Choroid plexus epithelial cell (primary cell): ENCODE results near the gene CALM1.

Experiments used
- DNase-seq: peaks from one replicate; pipeline ENCODE4 v3.0.0-alpha.2; 2010; ENCODE audit warnings: low read depth
- H3K4me3 ChIP-seq: 2 replicates; pipeline ENCODE4 v1.5.1; 2011; ENCODE audit warnings: low read depth, mild to moderate bottlenecking, control low read depth, low read length, moderate library complexity
- CTCF ChIP-seq: conservative IDR thresholded peaks from 2 replicates; pipeline ENCODE4 v1.5.1; 2011; ENCODE audit warnings: low read depth, mild to moderate bottlenecking, control low read depth, inconsistent platforms, low read length, moderate library complexity

CALM1 gene

DNA sequence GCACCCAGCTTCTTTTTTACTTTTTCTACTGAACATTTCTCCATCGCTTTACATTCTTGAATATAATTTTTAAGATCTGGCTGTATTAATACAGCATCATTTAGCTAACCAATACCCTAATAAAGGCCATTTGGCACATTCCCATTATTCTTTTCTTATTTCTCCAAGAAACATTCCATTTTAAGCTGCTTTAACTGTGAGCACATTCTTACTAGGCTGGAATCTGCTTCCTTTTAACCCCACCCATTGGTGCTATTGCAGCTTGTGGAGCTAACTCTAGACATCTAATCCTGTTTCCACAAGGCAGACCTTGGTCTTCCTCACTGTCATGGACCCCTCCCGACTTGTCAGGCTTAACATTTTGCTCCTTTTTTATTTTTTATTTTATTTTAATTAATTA is 15.2 kb downstream of the CALM1 start:
- no peak for DNase-seq
- no peak overlapping the region for H3K4me3 ChIP-seq
- TF ChIP-seq CTCF = no peak

GRCh38 chr14:90416720-90417119 is 19.9 kb downstream of the CALM1 start:
- no peak for TF ChIP-seq CTCF
- no peak overlapping the region for H3K4me3 ChIP-seq
- DNase-seq = no peak

DNA sequence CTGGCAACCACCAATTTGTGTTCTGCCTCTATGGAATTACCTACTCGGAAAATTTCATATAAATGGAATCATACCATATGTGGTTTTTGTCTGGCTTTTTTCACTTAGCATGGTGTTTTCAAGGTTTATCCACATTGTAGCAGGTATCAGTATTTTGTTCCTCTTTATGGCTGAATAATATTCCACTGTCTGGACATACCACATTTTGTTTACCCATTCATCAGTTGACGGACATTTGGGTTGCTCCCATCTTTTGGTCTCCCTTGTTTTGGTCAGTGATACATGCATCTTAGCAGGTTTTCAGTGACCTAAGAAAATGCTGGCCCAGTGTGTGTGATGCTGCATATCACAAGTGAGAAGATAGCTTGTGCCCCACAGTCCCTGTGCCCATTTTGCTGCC is 21.2 kb downstream of the CALM1 start:
- TF ChIP-seq CTCF = no peak

DNA sequence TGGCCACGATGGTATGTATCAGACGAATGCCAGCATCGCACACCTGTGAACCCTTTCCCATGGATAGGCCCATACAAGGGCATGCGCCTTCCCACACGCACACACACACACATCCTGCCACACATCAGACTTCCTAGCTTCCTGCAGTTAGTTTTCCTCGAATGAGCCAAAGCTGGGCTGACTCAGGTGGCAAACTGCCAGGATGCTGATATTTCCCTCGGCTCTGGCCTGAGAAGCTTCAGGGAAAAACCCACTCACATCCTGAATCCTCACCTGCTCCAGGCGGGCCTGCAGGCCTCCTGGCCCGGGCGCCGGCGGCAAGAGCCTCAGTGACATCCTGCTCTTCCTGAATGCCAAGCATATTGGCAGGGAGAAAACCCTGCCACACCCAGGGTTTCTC is 22.4 kb downstream of the CALM1 start:
- no peak for TF ChIP-seq CTCF
- DNase-seq = peak; percentile 91
- no peak overlapping the region for H3K4me3 ChIP-seq

More for the DNA sequence above, 21.2 kb downstream of the CALM1 start:
- H3K4me3 ChIP-seq = no peak overlapping the region
- no peak for DNase-seq

- no peak overlapping the region for H3K4me3 ChIP-seq
- TF ChIP-seq CTCF = no peak
- DNase-seq = no peak
These were observed 24.3 kb downstream of the CALM1 start for GRCh38 chr14:90421001-90421631.

DNA sequence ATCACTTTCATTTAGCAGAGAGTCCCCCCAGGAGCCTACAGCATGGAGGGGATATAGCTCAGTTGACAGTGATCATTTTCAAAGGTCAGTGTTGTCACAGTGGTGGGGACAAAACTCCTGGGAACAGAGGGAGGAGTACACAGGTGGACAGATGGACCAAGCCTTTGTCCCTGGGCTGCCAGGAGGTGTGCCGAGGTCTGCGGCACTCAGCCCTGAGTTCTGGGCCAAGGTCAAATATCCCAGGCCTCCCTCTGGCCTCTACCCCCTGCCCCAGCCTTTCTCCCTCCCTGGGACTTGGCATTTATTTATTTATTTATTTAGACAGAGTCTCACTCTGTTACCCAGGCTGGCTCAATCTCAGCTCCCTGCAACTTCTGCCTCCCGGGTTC is 24.8 kb downstream of the CALM1 start:
- H3K4me3 ChIP-seq = no peak overlapping the region
- no peak for DNase-seq
- TF ChIP-seq CTCF = no peak

GRCh38 chr14:90423166-90423565 is 26.3 kb downstream of the CALM1 start:
- no peak for TF ChIP-seq CTCF
- no peak for DNase-seq
- H3K4me3 ChIP-seq = no peak overlapping the region
